ENCODE data around the gene INCENP.

Gene INCENP

DNA sequence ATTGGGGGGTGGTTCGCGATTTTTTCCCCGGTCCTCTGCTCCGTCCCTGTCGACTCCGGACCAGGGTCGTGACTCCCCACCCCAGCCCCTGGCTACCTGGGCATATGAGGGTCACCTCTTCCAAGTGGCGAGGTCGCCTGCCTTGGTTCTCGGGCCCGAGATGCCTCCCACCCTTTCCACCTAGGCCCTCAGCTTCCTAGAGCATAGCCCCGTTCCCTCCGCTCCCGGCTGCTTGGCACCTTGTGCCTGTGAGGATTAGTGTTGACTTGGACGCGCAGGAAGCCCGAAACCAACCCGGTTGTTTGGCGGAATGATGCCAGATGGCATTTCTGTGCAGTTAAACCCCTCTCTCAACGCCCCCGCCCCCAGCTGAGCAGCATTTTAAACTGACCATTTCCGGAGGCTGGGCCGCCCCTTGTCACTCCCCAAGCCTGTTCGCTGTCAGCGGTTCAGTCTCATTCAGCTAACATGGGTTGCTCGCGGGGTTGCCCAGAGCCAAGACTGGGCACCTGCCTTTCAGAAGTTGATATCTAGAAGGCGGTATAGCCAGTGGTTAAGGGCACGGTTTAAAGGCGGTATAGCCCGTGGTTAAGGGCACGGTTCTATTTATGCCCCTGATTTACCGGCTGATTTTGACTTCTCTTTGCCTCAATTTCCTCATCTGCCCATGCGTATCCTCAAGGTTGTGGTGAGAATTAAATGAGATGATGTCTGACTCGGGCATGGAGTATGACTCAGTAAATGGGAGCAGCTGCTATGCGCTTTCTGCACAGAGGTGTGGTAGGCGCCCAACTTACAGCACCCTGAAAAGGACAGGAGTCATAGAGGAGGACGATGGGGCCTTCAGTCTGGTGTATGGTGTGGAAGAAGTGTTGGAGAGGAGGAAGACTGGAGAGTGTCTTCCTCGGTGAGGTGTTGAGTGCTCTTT, 639 bp downstream of the INCENP start:
- DNase-seq: peak; percentile 36

- no peak for DNase-seq
Observed at GRCh38 chr11:62125316-62125715, 1.5 kb downstream of the INCENP start.

- no peak for DNase-seq
Observed at GRCh38 chr11:62125881-62126280, 2.1 kb downstream of the INCENP start.

DNA sequence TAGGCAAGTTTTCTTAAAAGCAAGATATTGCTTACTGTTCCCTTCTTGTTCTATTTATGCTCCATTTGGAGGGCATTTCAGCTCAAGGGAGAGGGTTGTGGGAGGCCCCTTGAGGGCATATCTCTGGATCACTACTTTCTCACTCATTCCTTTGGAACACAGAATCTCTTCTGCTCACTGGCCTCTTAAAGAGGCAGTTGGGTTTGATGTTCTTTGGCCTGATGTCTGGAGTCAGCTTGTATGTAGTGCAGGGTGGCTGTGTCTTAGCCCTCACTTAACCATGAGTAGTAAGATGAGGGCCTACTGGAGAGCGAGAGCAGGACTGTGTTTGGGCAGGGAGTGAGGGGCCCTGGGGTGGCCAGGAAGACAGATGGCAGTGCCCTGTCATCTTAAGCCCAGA, 3.6 kb downstream of the INCENP start:
- DNase-seq: no peak

DNA sequence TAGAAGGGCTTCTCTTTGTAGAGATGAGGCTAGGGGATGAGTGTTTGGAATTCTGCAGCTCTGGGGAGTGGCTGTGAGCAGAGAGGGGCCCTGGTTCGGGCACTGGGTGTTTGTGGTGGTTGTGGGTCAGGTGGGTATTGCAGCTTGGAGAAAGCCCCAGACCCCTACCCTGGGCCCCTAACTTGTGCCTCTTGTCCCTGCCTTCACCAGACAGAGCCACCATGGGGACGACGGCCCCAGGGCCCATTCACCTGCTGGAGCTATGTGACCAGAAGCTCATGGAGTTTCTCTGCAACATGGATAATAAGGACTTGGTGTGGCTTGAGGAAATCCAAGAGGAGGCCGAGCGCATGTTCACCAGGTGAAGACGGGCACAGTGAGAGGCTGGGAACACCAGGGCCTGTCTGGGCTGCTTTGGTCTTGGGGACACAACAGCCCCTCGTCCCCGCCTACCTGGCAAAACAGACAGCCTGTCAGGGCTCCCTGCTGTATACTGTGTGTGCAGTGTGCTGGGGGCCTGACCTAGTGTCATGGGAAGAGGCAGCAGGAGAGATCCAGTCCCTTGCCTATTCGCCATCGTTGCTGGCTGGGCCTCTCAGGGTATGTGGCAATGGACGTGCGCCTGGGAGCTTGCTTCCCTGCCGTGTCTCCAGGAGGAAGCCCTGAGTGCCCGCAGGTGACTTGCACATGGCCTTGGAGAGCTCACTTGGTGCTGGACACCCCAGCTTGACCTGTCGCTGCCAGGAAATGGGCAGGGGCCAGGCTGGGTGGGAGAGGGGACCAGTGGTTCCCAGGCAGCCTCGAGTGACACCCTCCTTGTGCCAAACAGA, 4.3 kb downstream of the INCENP start:
- DNase-seq: no peak

GRCh38 chr11:62128835-62129234, 5.0 kb downstream of the INCENP start:
- no peak for DNase-seq

- DNase-seq: no peak
Observed at GRCh38 chr11:62129590-62130282, 5.9 kb downstream of the INCENP start.

- no peak for DNase-seq
Observed at GRCh38 chr11:62130283-62131169, 6.7 kb downstream of the INCENP start.

DNA sequence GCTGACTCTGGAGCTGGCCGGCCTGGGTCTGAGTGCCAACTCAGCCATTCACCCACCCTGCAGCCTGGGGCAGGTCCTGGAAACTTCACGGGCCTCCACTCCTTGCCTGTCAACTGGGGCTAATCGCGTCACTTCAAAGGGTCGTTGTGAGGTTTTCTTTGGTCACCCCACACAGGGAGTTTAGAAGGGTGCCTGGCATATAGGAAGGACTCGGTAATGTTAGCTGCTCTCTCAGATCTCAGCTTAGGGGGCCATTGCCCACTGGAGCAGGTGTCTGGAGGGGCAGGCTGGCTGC, 7.3 kb downstream of the INCENP start:
- DNase-seq: no peak

DNA sequence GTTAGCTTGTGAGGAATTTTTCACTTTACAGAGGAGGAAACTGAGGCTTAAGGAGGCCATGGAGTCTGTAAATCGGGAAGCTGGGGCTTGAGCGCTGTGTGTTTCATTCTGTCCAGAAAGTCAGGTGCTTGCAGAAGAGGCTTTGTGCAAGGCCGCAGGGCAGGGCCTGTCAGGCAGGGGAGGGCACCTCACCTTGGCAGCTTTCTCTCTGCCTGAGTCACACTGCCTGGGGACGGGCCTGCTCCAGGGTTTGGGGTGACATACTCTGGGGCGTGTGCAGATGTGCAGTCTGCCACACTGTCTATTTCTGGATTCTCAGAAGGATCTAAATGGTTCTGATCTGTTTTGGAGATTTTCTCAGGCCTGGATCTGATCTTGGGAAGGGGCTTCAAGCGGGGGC, 8.4 kb downstream of the INCENP start:
- DNase-seq: no peak

- DNase-seq: no peak
Observed at GRCh38 chr11:62132689-62133293, 9.0 kb downstream of the INCENP start.

GRCh38 chr11:62133328-62134065, 9.7 kb downstream of the INCENP start:
- DNase-seq: no peak

GRCh38 chr11:62137276-62137861, 13.6 kb downstream of the INCENP start:
- no peak for DNase-seq

DNA sequence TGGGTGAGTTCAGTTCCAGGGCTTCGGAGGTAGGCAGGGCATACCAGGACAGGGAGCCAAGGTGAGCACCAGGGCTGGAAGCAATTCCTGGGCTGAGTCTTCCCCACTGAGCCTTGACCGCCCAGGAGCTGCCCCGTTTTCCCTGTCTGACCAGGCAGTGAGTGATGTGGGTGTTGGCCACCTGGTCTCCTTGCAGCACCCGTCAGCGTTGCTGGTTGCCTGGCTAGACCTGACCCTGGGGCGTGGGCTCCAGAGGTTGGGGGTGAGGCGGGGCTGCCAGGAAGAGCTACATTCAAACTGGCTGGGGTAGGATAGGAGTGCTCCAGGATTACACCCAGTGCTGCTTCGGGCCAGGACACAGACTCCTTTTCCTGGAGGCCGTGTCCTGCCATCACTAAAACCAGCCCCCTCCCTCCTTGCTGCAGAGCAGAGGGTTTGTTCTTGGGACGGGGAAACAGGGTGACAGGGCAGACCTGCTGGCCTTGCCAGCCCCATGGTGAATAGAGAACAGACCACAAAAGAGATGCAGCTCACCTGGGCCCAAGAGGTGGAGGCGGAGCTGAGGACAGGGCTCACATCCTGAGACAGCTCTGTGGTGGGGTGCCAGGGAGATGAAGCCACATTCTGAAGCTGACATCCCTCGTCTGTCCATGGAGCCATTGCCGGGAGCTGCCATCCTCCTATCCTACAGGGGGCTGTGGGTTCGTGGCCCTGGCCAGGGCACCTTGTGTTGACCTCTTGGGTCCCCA, 14.2 kb downstream of the INCENP start:
- DNase-seq: no peak

GRCh38 chr11:62138630-62139425, 15.0 kb downstream of the INCENP start:
- no peak for DNase-seq

- DNase-seq: no peak
Observed at GRCh38 chr11:62139526-62140303, 15.9 kb downstream of the INCENP start.

DNA sequence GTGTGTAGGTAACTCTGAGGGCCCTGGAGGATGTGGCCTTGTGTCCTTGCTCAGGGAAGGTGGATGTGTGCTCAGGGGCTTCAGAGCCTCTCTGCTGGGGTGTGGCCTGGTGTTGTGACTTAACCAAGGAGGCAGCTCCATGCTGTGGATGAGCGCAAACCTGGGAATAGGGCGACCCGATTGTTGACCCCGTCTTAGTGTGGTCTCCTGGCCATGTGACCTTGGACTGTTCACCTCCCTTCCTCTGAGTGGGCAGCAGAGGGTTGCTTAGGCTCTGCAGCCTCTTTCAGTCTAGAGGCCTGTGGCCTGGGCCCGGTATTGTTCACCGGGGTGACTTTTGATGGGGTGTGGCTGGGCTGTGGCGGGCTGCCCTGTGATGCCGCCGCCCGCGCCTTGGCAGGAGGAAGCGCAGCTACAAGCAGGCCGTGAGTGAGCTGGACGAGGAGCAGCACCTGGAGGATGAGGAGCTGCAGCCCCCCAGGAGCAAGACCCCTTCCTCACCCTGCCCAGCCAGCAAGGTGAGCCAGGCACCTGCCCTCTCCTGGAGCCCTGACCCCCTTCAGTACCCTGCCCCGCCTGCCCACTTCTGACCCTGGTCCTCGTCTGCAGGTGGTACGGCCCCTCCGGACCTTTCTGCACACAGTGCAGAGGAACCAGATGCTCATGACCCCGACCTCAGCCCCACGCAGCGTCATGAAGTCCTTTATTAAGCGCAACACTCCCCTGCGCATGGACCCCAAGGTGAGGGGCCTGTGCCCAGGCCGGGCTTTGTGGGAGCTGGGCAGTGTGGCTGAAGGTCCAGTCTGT, 16.7 kb downstream of the INCENP start:
- no peak for DNase-seq
